GM06990 (cell line): ENCODE data around the gene ZFP36L1.
"Not testable (repeated sequence)": the region's sequence is repeated elsewhere in the genome, so short reads cannot be mapped to it uniquely, and the experiment has no call there.

Experiments
- DNase-seq: peaks from one replicate; pipeline ENCODE4 v3.0.0-alpha.2; 2011; ENCODE audit not compliant: insufficient read length; ENCODE audit errors: extremely low read depth
- H3K27me3 ChIP-seq: replicated peaks from 2 replicates; pipeline ENCODE4 v1.6.0; 2011; ENCODE audit warnings: low read length; ENCODE audit not compliant: control insufficient read depth, insufficient read depth
- H3K36me3 ChIP-seq: 2 replicates; pipeline ENCODE4 v1.5.1; 2011; ENCODE audit warnings: low read length; ENCODE audit not compliant: control insufficient read depth, insufficient read depth
- H3K4me3 ChIP-seq: replicated peaks from 2 replicates; pipeline ENCODE4 v1.5.1; 2011; ENCODE audit warnings: low read depth, mild to moderate bottlenecking, control low read depth, low read length
- CTCF ChIP-seq: IDR thresholded peaks from 2 replicates; pipeline ENCODE4 v1.5.1; 2011; ENCODE audit warnings: low read length, control low read depth, mild to moderate bottlenecking, inconsistent platforms; ENCODE audit not compliant: insufficient read depth, poor library complexity, severe bottlenecking

Gene ZFP36L1

GRCh38 chr14:68768316-68768715 is 24.6 kb downstream of the ZFP36L1 start:
- DNase-seq, result no peak
- no peaks in the 10 kb centered on the region for H3K27me3 ChIP-seq
- no peaks in the 10 kb centered on the region for H3K36me3 ChIP-seq
- no peak overlapping the region for H3K4me3 ChIP-seq
- TF ChIP-seq CTCF, result no peak

- TF ChIP-seq CTCF, result no peak
- Histone ChIP-seq H3K27me3 (no peaks in the 10 kb centered on the region), H3K4me3 (no peak overlapping the region), H3K36me3 (no peaks in the 10 kb centered on the region)
- no peak for DNase-seq
Observed at GRCh38 chr14:68767248-68767645, 25.6 kb downstream of the ZFP36L1 start.

GRCh38 chr14:68766299-68767247 is 26.3 kb downstream of the ZFP36L1 start:
- no peak for DNase-seq
- H3K27me3 ChIP-seq, result no peaks in the 10 kb centered on the region
- TF ChIP-seq CTCF, result no peak
- no peak overlapping the region for H3K4me3 ChIP-seq
- no peaks in the 10 kb centered on the region for H3K36me3 ChIP-seq

- not testable (repeated sequence) for H3K27me3 ChIP-seq, H3K36me3 ChIP-seq, DNase-seq, H3K4me3 ChIP-seq
Observed at GRCh38 chr14:68763843-68764242, 29.0 kb downstream of the ZFP36L1 start.

GRCh38 chr14:68762953-68763764 is 29.7 kb downstream of the ZFP36L1 start:
- H3K27me3 ChIP-seq, result no peaks in the 10 kb centered on the region; the same call in 1 of the 2 replicates
- H3K36me3 ChIP-seq, result no peaks in the 10 kb centered on the region
- no peak for DNase-seq
- no peak overlapping the region for H3K4me3 ChIP-seq
- no peak for TF ChIP-seq CTCF

- Histone ChIP-seq H3K27me3 (no peaks in the 10 kb centered on the region; the same call in 1 of the 2 replicates), H3K36me3 (no peaks in the 10 kb centered on the region), H3K4me3 (no peak overlapping the region)
- DNase-seq, result no peak
- no peak for TF ChIP-seq CTCF
Observed at GRCh38 chr14:68761391-68761790, 31.5 kb downstream of the ZFP36L1 start.
